Liver (tissue), 9 donors: ENCODE measurements around the gene UBE2M. TPM values are rescaled to one million over a fixed set of nuclear protein-coding genes. Genes with fewer than 3 reads are reported as not detected.
A peak's percentile ranks its signal among the peaks of the same experiment; 100 is the strongest.

Source experiments
- DNase-seq: peaks from one replicate; pipeline ENCODE4 v3.0.0-alpha.2; 2017; ENCODE audit warnings: low spot score
- H3K27ac ChIP-seq, 2 donors: one replicate each; pipeline ENCODE4 v1.7.0; 2013; ENCODE audit warnings: inconsistent platforms in 2 of 2, low read length in 2 of 2, control low read depth in 1 of 2, low read depth in 1 of 2, mild to moderate bottlenecking in 1 of 2
- H3K27me3 ChIP-seq, 4 donors: one replicate each; pipeline versions ENCODE4 v1.6.1 to v1.7.0; 2013; ENCODE audit warnings: low read length in 3 of 4, inconsistent platforms in 1 of 4, mild to moderate bottlenecking in 1 of 4, moderate library complexity in 1 of 4; ENCODE audit not compliant: control insufficient read depth in 4 of 4, insufficient read depth in 4 of 4
- H3K36me3 ChIP-seq, 4 donors: one replicate each; pipeline versions ENCODE4 v1.6.1 to v1.7.0; 2013; ENCODE audit warnings: low read length in 3 of 4, mild to moderate bottlenecking in 3 of 4, low read depth in 1 of 4, moderate library complexity in 1 of 4; ENCODE audit not compliant: control insufficient read depth in 4 of 4, insufficient read depth in 3 of 4
- H3K4me1 ChIP-seq, 4 donors: one replicate each; pipeline versions ENCODE4 v1.6.1 to v1.7.0; 2013; ENCODE audit warnings: low read length in 3 of 4, mild to moderate bottlenecking in 3 of 4, moderate library complexity in 1 of 4; ENCODE audit not compliant: control insufficient read depth in 4 of 4, insufficient read depth in 4 of 4
- H3K4me3 ChIP-seq, 3 donors: one replicate each; pipeline versions ENCODE4 v1.6.1 to v1.7.0; 2013; ENCODE audit warnings: low read length in 3 of 3, control low read depth in 1 of 3, low read depth in 1 of 3, mild to moderate bottlenecking in 1 of 3
- H3K9ac ChIP-seq, 2 donors: one replicate each; pipeline ENCODE4 v1.7.0; 2013; ENCODE audit warnings: low read length in 2 of 2, mild to moderate bottlenecking in 2 of 2, moderate library complexity in 2 of 2, control low read depth in 1 of 2, low read depth in 1 of 2
- H3K9me3 ChIP-seq, 4 donors: one replicate each; pipeline versions ENCODE4 v1.6.1 to v1.7.0; 2013; ENCODE audit warnings: low read length in 3 of 4; ENCODE audit not compliant: control insufficient read depth in 4 of 4
- FOXA1 ChIP-seq: IDR thresholded peaks from 2 replicates; pipeline ENCODE4 v1.6.1; 2016; ENCODE audit warnings: antibody characterized with exemption
- FOXA2 ChIP-seq: IDR thresholded peaks from 2 replicates; pipeline ENCODE4 v1.6.1; 2016; ENCODE audit warnings: antibody characterized with exemption
- GABPA ChIP-seq, 2 donors: IDR thresholded peaks in 1 of 2; conservative IDR thresholded peaks in 1 of 2; 2 replicates each; pipeline ENCODE4 v1.6.1; 2016; ENCODE audit warnings: antibody characterized with exemption in 2 of 2, mild to moderate bottlenecking in 1 of 2, moderate library complexity in 1 of 2
- HNF4A ChIP-seq, 2 donors: conservative IDR thresholded peaks; 2 replicates each; pipeline ENCODE4 v1.6.1; 2016; ENCODE audit warnings: antibody characterized with exemption in 2 of 2, mild to moderate bottlenecking in 2 of 2
- HNF4G ChIP-seq: IDR thresholded peaks from 2 replicates; pipeline ENCODE4 v1.6.1; 2016; ENCODE audit warnings: antibody characterized with exemption
- JUND ChIP-seq, 2 donors: IDR thresholded peaks; 2 replicates each; pipeline ENCODE4 v1.6.1; 2016; ENCODE audit warnings: antibody characterized with exemption in 2 of 2
- NR2F2 ChIP-seq: IDR thresholded peaks from 2 replicates; pipeline ENCODE4 v1.6.1; 2016; ENCODE audit warnings: antibody characterized with exemption
- RAD21 ChIP-seq, 2 donors: IDR thresholded peaks; 2 replicates each; pipeline ENCODE4 v1.6.1; 2016; ENCODE audit warnings: antibody characterized with exemption in 2 of 2, mild to moderate bottlenecking in 2 of 2
- SP1 ChIP-seq: IDR thresholded peaks from 2 replicates; pipeline ENCODE4 v1.6.1; 2018; ENCODE audit warnings: antibody characterized with exemption, mild to moderate bottlenecking
- TAF1 ChIP-seq: conservative IDR thresholded peaks from 2 replicates; pipeline ENCODE4 v1.6.1; 2016; ENCODE audit warnings: antibody characterized with exemption, mild to moderate bottlenecking
- YY1 ChIP-seq: IDR thresholded peaks from 2 replicates; pipeline ENCODE4 v1.6.1; 2016; ENCODE audit warnings: antibody characterized with exemption, mild to moderate bottlenecking
- WGBS: extraction: QIAGEN DNeasy Blood & Tissue Kit; methylation state at CpG from one replicate; pipeline ENCODE4 v1.1.7; 2013; 5-methylcytosine and 5-hydroxymethylcytosine counted together
- polyA plus RNA-seq, 2 donors: library from polyadenylated mRNA; stranded (reverse) in 1 of 2; unstranded in 1 of 2; fragments of 200-250 nt in 1 of 2; fragments of >200 nt in 1 of 2; fragmentation: Nextera tagmentation in 1 of 2; extraction: Ambion mirVana in 1 of 2; gene quantifications; one replicate each; pipeline versions ENCODE4 v1.2.1 to v1.2.3, GENCODE V29; 2013 to 2015
- total RNA-seq, 2 donors: library from RNA; depleted of rRNA; stranded (reverse); fragments of >200 nt; gene quantifications; one replicate each; pipeline ENCODE4 v1.2.3, GENCODE V29; 2014
- TF ChIP-seq, protein P1 (sequence below): IDR thresholded peaks from 2 replicates; pipeline ENCODE4 v1.6.1; 2016; ENCODE audit warnings: antibody characterized with exemption
- TF ChIP-seq, protein P2 (sequence below): IDR thresholded peaks from 2 replicates; pipeline ENCODE4 v1.6.1; 2016; ENCODE audit warnings: antibody characterized with exemption
- TF ChIP-seq, protein P3 (sequence below): IDR thresholded peaks from 2 replicates; pipeline ENCODE4 v1.6.1; 2016; ENCODE audit warnings: antibody characterized with exemption
- TF ChIP-seq, protein P4 (sequence below): fragments of 150-350 bp; IDR thresholded peaks from 2 replicates; pipeline ENCODE4 v1.5.1; 2017; ENCODE audit warnings: improper control_type of control experiment, low read depth, low read length; ENCODE audit not compliant: missing input control
- donor health status: healthy.
- donor health status: healthy.
- donor health status: healthy.
- donor health status: healthy.
- donor health status: healthy.

The UBE2M gene
- total and polyA plus RNA-seq, 4 donors = 7.6 to 30.7 (median 17.7) TPM

DNA sequence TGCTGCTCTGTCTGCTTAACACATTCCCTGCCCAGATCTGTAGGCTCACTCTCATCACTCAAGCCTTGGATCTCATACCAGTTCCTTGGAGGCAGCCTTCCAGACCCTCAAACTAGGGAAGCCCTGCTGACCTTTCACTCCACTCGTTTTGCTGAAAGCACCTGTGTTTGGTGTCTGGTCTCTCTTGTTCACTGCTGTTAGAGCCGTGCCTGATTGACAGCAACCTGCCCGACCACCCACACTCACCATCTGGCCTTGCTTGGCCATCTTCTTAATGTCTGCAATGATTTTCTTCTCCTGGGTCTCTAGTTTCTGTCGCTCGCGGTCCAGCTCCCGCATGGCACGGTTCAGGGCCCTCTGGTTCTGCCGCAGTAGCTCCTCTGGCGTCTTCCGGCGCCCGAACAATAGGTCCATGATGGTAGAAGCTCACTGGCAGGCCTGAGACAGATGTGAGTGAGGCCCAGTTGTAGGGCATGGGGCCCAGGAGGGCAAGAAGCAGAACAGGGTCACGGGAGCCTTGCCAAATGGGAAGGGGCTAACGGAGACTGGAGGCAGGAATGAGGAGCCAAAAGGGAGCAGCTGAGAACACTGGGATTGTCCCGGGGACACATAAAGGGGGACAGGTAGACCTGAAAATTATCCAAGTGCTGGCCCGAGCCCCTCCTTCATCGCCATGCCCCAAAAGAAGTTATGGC lies 4.5 kb downstream of the UBE2M start:
- Histone ChIP-seq H3K9me3 (no peaks in the 10 kb centered on the region), H3K4me3 (peak overlapping the region; percentile 62 to 99 (median 79)), H3K36me3 (peaks cover 13 to 45% (median 34%) of the 10 kb centered on the region in 4 donors), H3K27ac (peak overlapping the region; percentile 71 to 92), H3K27me3 (no peaks in the 10 kb centered on the region), H3K9ac (peak overlapping the region; percentile 76 to 91), H3K4me1 (peaks cover 10 to 36% (median 32%) of the 10 kb centered on the region in 4 donors)
- TF ChIP-seq, protein P1, sequence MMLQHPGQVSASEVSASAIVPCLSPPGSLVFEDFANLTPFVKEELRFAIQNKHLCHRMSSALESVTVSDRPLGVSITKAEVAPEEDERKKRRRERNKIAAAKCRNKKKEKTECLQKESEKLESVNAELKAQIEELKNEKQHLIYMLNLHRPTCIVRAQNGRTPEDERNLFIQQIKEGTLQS = no peak
- TF ChIP-seq GABPA (IDR thresholded peaks at IDR 0.05 in 1 of 2, conservative IDR thresholded peaks at IDR 0.05 in 1 of 2) = no peak
- TF ChIP-seq FOXA2 = no peak
- no peak for TF ChIP-seq NR2F2
- WGBS = 53% methylated on average over 18 of the region's 18 CpGs
- DNase-seq = no peak

DNA sequence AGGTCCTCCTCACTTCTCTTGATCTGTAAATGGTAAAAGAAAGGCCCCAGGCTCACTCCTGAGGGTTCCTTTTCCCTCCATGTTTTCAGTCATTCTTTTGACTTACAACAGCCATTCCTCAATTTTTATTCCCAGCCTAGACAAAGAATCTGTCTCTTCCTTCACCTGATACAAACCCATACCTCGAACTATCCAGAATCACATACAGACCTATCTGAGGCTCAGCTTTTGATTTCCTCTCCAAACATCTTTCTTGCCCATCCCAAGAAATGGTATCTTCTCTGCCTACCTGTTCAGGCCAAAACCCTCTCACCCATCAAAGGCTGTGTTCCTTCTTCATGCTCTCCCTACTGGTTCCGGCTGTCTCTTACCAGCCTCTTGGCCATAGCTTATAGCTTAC lies 5.8 kb downstream of the UBE2M start:
- H3K4me3 ChIP-seq = no peak overlapping the region
- no peak overlapping the region for H3K27ac ChIP-seq
- 95% methylated on average over 2 of the region's 2 CpGs for WGBS

DNA sequence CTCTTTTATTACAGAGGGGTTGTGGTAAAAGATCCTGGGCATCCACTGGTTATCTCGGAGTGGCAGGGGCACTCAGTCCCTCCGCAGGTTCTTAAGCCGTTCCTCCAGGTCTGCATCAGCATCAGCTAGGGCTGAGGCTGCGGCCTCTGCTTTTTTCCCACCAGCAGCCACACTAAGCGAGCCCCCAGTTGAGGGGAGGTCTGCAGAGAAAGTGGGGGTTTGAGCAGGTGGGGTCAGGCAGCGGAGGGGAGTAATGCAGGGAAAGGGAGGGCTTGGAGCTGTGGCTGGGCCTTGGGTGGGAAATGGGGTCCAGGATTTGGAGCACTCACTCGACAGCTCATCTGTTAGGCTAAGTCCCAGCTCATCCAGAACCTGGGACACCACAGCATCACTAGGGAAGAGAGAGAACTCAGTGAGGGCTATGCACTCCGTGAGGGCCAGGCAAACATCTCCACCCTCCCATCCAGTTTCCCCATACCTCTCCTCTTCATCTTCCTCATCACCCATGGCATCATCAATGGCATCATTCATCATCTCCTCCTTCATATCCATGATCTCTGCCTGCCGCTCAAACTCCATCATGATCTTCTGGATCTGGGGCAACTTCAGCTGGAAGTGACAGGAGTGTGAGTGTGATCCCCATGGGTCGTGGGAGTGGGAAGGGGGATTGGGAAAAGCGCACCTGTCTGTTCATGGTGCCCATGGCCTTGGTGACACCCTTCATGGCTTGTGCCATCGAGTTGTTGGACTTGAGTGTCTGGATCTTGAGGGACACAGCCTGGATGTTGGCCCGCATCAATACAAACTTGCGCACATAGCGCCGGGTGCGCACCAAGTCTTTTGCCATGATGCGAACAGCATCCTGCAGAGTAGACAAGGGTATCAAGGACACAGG lies 6.6 kb downstream of the UBE2M start:
- no peak for DNase-seq
- Histone ChIP-seq H3K9me3 (no peaks in the 10 kb centered on the region), H3K27me3 (no peaks in the 10 kb centered on the region), H3K4me3 (no peak overlapping the region), H3K9ac (no peak overlapping the region), H3K4me1 (peaks cover 10 to 32% (median 24%) of the 10 kb centered on the region in 4 donors), H3K36me3 (peaks cover 28 to 65% (median 53%) of the 10 kb centered on the region in 4 donors), H3K27ac (no peak overlapping the region)
- TF ChIP-seq, protein P2, sequence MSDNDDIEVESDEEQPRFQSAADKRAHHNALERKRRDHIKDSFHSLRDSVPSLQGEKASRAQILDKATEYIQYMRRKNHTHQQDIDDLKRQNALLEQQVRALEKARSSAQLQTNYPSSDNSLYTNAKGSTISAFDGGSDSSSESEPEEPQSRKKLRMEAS = no peak
- TF ChIP-seq NR2F2 (no peak), FOXA2 (no peak), TAF1 (no peak), YY1 (no peak), SP1 (no peak), JUND (IDR thresholded peaks at IDR 0.05) (no peak), GABPA (IDR thresholded peaks at IDR 0.05 in 1 of 2, conservative IDR thresholded peaks at IDR 0.05 in 1 of 2) (no peak), HNF4A (conservative IDR thresholded peaks at IDR 0.05) (no peak), RAD21 (IDR thresholded peaks at IDR 0.05) (no peak), HNF4G (no peak), FOXA1 (no peak)
- TF ChIP-seq, protein P3, sequence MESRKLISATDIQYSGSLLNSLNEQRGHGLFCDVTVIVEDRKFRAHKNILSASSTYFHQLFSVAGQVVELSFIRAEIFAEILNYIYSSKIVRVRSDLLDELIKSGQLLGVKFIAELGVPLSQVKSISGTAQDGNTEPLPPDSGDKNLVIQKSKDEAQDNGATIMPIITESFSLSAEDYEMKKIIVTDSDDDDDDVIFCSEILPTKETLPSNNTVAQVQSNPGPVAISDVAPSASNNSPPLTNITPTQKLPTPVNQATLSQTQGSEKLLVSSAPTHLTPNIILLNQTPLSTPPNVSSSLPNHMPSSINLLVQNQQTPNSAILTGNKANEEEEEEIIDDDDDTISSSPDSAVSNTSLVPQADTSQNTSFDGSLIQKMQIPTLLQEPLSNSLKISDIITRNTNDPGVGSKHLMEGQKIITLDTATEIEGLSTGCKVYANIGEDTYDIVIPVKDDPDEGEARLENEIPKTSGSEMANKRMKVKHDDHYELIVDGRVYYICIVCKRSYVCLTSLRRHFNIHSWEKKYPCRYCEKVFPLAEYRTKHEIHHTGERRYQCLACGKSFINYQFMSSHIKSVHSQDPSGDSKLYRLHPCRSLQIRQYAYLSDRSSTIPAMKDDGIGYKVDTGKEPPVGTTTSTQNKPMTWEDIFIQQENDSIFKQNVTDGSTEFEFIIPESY = no peak
- TF ChIP-seq, protein P4, sequence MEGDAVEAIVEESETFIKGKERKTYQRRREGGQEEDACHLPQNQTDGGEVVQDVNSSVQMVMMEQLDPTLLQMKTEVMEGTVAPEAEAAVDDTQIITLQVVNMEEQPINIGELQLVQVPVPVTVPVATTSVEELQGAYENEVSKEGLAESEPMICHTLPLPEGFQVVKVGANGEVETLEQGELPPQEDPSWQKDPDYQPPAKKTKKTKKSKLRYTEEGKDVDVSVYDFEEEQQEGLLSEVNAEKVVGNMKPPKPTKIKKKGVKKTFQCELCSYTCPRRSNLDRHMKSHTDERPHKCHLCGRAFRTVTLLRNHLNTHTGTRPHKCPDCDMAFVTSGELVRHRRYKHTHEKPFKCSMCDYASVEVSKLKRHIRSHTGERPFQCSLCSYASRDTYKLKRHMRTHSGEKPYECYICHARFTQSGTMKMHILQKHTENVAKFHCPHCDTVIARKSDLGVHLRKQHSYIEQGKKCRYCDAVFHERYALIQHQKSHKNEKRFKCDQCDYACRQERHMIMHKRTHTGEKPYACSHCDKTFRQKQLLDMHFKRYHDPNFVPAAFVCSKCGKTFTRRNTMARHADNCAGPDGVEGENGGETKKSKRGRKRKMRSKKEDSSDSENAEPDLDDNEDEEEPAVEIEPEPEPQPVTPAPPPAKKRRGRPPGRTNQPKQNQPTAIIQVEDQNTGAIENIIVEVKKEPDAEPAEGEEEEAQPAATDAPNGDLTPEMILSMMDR = no peak
- WGBS = 97% methylated on average over 18 of the region's 18 CpGs

More for the DNA sequence above, 5.8 kb downstream of the UBE2M start:
- no peaks in the 10 kb centered on the region for H3K9me3 ChIP-seq
- peaks cover 10 to 35% (median 31%) of the 10 kb centered on the region in 4 donors for H3K4me1 ChIP-seq
- no peak for DNase-seq
- no peak overlapping the region for H3K9ac ChIP-seq
- peaks cover 25 to 58% (median 47%) of the 10 kb centered on the region in 4 donors for H3K36me3 ChIP-seq
- TF ChIP-seq RAD21 (IDR thresholded peaks at IDR 0.05) (no peak), HNF4A (conservative IDR thresholded peaks at IDR 0.05) (no peak), GABPA (IDR thresholded peaks at IDR 0.05 in 1 of 2, conservative IDR thresholded peaks at IDR 0.05 in 1 of 2) (no peak), TAF1 (no peak), YY1 (no peak)
- TF ChIP-seq, protein P1 = no peak
- TF ChIP-seq, protein P3 = no peak
- no peaks in the 10 kb centered on the region for H3K27me3 ChIP-seq
